GM12801 (cell line): Measurements from ENCODE around the gene LYZL2.

Experiments used
- CTCF ChIP-seq: IDR thresholded peaks from one replicate; pipeline ENCODE4 v1.5.1; 2011; ENCODE audit warnings: control low read depth; ENCODE audit not compliant: insufficient read length; ENCODE audit errors: extremely low read depth

The LYZL2 gene

GRCh38 chr10:30596013-30596412 lies 33.5 kb downstream of the LYZL2 start:
- no peak for TF ChIP-seq CTCF

DNA sequence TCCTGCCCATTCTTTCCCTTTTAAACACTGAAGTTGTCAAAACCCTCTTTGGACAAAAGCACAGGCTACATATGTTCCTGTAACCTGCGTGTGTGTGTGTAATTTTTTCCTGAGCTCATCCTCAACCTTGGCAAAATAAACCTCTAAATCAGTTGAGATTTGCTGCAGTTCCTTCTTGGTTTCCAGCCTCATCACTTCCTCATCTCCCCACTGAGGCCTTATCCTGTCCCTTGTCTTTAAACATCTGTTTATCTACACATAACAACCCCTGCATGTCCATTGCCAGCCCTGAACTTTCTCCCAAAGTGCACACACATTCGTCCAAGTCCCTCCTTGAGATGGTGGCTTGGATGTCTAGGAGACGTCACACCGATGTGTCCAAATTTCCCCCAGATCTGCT lies 35.5 kb downstream of the LYZL2 start:
- TF ChIP-seq CTCF, result no peak

DNA sequence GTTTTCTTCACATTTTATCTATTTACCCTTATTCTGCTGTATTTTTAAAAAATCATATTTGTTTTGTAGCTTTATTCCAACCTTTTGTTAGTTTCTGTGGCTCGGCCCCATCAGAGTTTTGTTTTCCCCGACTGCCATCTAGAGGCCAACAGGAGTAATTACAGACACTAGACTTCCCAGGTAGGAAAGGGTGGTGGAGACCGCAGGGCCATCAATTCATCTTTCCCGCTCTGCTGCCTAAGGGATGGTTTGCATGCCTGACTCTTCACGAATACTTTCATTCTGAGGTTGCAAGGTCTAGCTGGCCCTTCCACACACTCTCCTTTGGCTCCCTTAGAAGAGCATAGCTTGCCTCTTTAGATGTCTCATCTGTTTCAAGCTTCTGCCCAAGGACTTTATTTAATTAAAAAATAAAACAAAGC lies 38.3 kb downstream of the LYZL2 start:
- no peak for TF ChIP-seq CTCF

DNA sequence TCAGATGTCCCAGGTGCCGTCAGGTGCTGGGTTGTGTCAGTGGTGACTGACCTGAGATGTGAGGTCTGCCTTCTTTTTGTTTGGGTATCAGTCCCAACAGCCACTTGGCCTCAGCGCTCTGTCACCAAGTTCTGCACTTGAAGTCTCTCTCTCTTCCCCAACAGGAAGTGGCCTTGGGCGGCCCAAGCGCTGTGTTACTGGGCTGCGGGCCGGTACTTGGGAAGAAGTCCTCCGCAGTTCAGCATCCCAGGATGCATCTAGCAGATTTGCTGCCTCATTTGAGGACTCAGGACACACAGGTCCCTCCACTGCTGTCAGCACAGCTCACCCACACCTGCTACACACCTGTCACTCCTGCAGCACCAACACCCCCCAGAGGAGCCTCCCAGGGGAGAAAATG lies 40.1 kb downstream of the LYZL2 start:
- no peak for TF ChIP-seq CTCF

DNA sequence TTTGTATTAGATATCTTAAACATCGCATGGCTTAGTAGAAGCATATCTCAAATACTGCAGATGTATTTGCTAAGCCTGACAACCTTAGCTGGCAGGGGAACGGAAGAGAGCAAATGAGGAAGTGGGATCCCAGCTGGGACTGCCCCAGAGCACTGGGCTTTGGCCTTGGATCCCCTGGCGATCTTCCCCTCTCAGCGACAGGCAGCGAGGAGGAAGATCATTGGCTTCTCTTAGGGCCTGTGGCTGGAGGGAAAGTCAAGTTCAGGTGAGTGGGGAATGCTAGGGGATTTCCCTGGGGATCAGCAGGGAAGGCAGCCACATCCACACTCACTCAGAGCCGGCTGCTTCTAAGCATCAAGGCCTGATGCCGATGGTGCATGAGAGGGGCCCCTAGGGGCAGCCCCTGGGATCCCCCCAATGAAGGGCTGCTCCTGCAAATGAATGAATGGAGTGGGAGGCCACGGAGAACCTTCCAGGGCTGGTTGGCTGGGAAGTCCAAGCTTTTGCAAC lies 42.0 kb downstream of the LYZL2 start:
- no peak for TF ChIP-seq CTCF

DNA sequence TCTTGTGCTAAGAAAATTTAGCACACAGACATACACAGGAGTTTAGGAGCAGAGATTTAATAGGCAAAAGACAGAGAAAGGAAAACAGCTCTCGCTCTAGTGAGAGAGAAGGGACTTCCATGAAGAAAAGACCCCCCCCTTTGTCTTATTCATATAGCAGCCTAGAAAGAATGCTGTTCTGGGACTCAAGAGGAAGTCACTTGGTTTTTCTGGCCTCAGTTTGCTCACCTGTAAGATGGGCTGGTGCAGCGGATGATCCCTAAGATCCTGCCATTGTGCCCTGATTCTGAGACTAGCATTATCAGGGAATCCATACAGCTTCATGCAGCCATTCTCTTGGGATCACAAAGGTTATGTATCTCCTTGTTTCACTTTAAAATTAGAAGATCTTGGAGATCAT lies 42.7 kb downstream of the LYZL2 start:
- TF ChIP-seq CTCF, result no peak

GRCh38 chr10:30583778-30584415 lies 45.7 kb downstream of the LYZL2 start:
- TF ChIP-seq CTCF, result no peak
